ENCODE results near the gene CNGA3.
A peak's percentile ranks its signal among the peaks of the same experiment; 100 is the strongest.
"Not testable (repeated sequence)": the region's sequence is repeated elsewhere in the genome, so short reads cannot be mapped to it uniquely, and the experiment has no call there.

The CNGA3 gene

DNA sequence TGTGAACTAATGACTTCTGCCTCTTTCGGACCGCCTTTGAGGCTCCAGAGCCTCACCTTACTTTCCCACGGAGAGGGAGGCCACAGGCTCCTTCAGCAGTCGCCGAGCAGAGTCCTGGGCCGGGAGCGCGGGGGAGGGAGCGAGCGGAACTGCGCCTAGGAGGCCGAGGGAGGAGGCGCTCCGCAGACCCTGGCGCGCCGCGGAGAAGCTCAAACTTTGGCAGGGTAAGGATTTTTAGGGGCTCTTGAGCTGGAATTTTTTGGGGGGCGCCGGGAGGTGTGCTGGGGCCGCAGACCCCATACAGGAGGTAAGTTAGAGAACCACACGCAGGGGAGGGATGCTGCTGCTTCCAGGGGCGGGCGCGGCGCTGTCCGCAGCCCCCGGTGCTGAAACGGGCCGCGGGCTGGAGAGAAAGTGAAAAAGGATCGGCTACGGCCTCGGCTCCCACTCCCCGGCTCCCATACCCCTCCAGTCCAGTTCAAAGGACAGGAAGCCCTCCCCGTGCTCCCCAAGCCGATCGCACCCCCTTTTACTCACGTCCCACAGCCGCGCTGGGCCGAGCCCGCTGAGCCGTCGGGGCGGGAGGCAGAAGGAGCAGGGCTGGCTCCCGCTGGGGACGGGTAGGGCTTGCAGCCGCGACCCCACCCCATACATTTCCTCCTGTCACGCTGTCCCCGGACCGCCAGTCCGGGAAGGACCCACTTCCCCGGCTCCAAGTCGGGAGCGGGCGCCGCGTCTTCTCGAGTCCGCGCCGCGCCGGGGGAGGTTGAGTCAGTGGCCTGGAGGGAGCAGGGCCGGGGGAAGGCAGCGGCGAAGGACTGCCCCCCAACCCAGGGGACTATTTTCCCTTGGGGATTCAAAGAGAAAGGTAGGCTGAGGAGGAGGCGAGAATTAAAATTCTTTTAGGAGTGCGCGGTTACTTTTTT lies at the start of gene CNGA3:
CNGA3 (plus strand) TSS at position 146 of the 926 bp plus-strand sequence. CDS start 23,520 bp downstream, outside the sequence.
- DNase-seq (ENCODE audit: low read depth) = no peak

DNA sequence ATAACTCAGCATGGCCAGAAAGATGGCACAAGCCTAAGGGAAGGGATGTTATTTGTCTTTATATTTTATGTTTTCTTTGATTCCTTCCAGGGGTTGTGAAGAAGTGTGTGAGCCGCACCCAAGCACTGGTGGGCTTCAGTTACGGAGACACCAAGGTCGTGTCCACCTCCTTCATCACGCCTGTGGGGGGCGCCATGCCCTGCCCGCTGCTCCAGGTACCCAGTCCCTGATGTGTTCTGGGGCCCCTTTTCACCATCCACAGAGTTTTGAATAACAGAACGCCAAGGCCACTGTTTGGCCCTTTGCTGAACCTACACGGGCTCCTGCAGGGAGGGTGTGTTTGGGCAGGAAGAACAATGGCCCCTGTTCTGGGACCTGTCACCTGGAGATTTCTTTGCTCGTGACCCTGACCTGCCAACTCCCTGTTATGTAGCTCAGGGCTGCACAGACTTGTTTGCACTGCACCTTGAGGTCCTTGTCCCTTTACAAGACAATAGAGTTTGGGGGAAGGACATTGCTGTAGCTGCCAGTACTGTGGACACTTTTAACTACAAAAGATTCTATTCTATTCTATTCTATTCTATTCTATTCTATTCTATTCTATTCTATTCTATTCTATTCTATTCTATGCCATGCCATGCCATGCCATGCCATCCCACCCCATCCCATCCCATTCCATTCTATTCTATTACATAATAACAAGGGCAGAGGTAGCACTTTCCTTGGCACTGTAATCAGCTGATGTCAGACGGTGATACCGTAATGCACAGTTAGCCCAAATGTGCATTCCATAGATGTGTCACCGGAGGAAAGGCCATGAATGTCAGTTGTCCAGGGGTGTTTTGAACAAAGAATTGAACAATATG lies 48.2 kb upstream of the CNGA3 start:
- DNase-seq (ENCODE audit: low read depth) = no peak

DNA sequence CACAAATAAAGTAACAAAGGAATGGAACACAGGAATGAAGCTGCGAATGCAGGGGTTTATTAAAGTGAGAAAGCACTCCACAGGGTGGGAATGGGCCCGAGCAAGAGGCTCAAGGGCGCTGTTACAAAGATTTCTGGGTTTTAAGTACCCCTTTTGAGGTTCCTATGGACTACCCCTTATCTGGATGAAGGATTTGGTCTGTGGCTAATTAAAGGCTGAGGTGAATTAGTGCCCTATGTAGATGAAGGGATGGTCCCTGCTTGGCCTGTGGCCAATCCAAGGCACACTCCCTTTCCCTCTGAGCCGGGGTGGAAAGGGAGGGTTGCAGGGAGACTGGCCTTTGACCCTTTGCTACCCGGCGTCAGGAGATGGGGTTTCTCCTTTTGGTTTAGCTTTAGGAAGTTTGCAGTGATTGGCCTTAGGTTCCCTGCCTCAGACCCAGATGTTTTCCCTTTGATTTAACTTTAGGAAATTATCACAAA lies 47.5 kb upstream of the CNGA3 start:
- DNase-seq (ENCODE audit: low read depth) = no peak

- no peak for DNase-seq (ENCODE audit: low read depth)
Measured at GRCh38 chr2:98299211-98299905, 46.9 kb upstream of the CNGA3 start.

DNA sequence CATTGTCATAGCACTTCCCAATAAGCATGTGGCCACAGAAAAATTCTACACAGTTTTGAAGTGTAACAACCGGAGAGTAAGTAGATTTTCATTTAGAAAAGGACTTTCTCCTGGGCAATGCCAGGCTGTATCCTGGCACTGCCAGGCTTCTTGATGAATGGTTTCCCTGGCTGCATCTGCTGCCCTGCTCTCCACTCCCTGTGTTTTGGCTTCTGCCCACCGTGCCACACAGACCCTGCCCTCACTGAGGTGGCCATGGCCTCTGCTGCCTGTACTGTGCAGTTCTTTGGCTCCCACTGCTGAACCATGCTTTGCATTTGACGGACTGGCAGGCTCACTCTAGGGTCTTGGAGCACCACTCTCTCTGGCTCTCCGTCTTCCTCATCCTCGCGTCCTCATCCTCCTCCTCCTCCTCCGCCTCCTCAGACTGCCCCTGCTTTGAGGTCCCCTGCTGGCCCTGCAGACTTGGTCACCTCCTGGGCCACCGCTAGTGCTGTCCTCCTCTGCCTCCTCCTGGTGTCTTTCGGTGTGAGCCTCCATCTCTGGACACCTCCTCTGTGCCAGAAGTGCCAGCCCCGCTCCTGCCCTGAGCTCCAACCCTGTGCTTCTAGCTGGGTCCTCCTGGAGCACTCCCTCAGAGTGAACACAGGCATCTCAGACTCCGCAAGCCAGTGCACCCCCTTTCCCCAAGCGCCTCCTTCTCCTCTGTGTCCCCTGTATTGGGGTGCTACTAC lies 45.9 kb upstream of the CNGA3 start:
- no peak for DNase-seq (ENCODE audit: low read depth)

GRCh38 chr2:98301469-98301868 lies 44.8 kb upstream of the CNGA3 start:
- no peak for DNase-seq (ENCODE audit: low read depth)

DNA sequence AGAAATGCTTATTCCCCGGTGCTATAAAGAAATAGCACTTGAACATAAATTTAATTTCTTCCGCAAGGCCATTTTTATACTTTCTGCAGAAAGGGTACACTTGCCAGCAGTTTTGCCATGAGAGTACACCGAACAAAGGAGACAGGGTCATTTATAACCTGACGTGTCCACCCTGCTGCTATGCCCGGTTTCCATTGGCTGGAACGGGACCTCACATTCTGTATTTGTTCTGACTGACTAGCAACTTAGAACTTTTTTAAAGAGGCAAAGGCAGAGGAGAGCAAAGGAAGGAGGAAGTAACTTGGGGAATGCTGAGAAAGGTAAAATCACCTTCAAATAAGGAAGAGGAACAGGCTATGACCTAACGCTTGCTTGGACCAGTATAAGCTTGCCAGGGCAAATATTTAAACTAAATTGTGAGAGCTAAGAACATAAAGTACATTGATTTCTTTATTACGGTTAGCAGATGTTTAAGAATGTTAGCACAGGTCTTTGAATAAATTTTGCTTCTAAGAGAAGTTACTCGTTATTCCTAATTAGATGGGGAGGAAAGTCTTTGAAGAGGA lies 39.0 kb upstream of the CNGA3 start:
- DNase-seq (ENCODE audit: low read depth) = not testable (repeated sequence)

GRCh38 chr2:98308068-98308467 lies 38.2 kb upstream of the CNGA3 start:
- DNase-seq (ENCODE audit: low read depth) = no peak

DNA sequence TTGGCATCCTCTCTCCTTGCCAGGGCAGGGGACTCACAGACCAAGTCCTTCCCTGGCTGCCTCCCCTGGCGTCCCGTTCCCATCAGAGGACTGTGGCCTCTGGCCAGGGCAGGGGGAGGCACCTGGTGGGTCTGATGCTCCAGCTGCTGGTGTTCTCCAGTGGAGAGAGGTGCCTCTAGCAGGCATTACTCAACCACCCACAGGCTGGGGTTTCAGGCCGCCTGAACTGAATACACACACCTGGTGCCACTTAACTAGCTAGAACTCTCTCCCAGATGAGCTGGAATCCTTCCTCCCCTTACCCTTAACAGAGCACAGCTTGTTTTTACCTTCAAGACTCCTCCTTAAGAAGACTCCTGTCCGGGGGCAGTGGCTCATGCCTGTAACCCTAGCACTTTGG lies 37.7 kb upstream of the CNGA3 start:
- DNase-seq (ENCODE audit: low read depth) = no peak

- DNase-seq (ENCODE audit: low read depth) = no peak
Measured at GRCh38 chr2:98309580-98309979, 36.7 kb upstream of the CNGA3 start.

DNA sequence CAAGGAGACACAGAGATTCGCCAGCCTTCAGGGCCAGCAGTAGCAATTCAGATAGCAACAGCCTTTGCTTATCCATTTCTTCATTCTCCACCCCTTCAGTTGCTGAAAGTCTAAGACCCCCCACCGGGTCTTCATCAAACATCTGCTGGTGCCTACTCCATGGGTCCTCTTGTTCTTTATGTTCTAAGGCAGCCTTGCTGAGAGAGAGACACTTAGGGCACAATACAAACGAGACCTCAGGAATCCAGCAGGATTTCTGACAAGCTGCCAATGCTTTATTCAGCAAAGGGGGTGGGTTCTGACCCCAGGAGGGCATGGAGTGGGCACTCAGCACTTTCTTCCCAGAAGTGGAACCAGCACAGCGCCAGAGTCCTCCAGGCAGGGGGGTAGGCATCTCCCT lies 36.2 kb upstream of the CNGA3 start:
- DNase-seq (ENCODE audit: low read depth) = no peak

DNA sequence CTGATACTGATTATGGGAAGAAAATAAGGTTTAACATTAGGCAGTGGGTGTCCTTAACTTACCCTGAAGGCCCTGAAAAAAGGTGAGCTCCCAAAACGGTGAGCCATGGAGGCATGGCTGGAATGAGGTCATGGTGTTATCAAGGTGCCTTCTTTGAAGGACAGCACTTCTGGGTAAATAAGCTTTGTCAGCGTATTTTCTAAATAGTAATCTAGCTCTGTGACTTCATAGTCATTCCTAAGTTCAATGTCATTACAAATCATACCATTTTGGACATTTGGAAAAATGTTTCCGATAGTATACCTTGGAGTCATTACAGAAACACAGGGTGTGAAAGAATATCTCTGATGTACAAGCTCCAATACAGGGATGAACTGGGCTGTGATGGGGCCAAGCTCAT lies 35.2 kb upstream of the CNGA3 start:
- no peak for DNase-seq (ENCODE audit: low read depth)

DNA sequence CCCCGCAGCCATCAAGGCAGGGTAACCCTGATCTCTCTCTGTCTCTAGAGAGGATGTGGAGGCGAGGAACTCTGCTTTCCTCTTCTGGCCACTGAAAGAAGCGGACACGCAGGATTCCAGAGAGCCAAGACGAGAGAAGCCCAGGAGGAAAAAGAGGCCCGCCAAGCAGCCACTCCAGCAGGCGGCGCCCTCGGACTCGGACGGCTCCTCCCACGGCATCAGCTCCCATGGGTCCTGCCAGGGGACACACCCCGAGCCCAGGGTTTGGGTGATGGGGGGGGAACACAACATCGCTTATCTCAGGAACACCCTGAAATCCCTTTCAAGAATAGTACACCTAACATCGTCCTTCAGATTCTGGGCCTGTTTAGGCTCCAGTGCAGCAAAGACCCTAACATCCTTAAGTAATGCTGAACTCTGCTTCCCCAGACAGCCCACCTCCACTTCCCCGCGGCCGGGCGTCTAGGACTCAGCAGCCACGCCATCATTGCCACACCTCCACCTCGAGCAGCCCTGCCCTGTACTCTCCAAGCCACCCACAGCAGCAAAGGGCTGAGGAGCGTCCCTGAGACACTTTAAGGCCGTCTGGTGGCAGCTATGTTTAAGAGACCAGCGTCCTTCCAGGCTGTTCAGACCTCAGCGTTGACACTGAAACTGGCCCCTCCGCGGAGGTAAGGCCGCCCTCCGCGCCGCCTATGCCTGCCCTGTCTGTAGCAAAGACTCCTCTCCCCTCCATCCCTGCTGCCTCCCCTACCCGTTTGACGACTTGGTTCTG lies 34.3 kb upstream of the CNGA3 start:
- DNase-seq (ENCODE audit: low read depth) = no peak

DNA sequence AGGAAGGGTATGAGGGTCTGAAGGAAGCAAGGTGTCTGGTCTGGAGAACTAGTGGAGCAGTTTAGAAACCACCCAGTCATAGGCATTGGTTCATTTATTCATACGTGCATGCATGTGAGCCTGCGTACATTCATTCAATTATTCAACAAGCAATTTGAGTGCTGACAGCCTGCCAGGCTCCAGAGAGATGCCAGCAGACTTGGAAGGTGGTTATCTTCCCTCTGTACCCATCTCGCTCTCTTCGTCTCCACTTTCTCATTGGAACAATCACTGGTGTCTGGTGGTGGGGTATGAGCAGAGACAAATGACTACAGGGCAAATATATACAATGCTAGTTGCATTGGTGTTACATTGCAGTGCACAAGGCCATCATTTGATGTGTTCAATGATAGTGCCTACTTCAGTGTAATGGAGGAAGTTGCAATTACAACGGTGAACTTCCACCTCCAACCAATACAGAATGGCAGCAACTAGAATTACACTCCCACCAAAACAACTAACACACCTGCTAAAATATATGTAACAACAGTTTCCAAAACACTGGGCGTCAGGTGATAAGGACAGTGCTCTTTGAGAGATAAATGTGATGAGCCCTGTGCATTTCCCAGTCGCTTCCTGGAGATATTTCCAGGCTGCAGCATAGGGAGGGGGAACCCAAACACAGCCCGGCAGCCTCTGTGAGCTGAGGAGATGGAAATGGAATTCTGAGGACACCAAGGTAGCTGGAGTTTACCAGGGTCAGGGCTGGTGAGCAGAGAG lies 32.6 kb upstream of the CNGA3 start:
- DNase-seq (ENCODE audit: low read depth) = no peak

GRCh38 chr2:98314251-98314650 lies 32.0 kb upstream of the CNGA3 start:
- DNase-seq (ENCODE audit: low read depth) = no peak

DNA sequence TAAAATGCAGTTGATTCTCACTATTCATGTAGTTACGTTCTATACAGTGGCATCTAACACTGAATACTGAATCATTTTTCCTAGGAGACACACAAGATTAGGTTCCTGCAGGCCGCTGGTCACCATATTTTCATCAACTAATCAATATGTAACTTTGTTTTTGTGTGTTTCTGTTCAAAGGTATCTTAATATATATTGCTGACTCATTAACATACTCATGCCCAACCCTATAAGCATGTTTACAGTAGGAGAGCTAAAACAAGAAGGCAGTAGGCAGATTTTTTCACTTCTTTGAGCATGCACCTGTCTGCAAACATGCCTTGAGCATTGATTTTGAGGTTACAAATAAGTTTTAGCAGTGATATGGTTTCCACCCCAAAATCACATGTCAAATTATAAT lies 30.3 kb upstream of the CNGA3 start:
- no peak for DNase-seq (ENCODE audit: low read depth)

GRCh38 chr2:98317214-98317613 lies 29.0 kb upstream of the CNGA3 start:
- DNase-seq (ENCODE audit: low read depth) = no peak

- DNase-seq (ENCODE audit: low read depth) = not testable (repeated sequence)
Measured at GRCh38 chr2:98320171-98320570, 26.1 kb upstream of the CNGA3 start.

DNA sequence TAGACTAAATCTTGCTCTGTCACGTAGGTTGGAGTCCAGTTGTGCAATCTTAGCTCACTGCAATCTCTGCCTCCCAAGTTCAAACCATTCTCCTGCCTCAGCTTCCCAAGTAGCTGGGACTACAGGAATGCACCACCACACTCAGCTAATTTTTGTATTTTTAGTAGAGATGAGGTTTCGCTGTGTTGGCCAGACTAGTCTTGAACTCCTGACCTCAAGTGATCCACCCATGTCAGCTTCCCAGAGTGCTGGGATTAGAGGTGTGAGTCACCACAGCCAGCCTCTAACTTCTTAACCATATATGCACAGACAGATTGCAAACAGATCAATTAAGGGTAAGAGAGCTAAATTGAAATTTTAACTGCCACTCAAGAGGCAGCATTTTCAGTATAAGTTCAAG lies 22.1 kb upstream of the CNGA3 start:
- peak; percentile 17 for DNase-seq (ENCODE audit: low read depth)

- no peak for DNase-seq (ENCODE audit: low read depth)
Measured at GRCh38 chr2:98327776-98328175, 18.5 kb upstream of the CNGA3 start.
